ENCODE data around the gene FZR1.

Gene FZR1

GRCh38 chr19:3585301-3586126 lies 79.4 kb downstream of the FZR1 start, which contains the start of gene GIPC3:
TSS of gene GIPC3 (plus strand) at chr19:3585478. CDS start at chr19:3585598, 120 bp downstream.
- DNase-seq (ENCODE audit: low read depth) = no peak
- no peak within 1 kb of the TSS for H3K4me3 ChIP-seq (ENCODE audit: low read length)
- TF ChIP-seq, protein P1, sequence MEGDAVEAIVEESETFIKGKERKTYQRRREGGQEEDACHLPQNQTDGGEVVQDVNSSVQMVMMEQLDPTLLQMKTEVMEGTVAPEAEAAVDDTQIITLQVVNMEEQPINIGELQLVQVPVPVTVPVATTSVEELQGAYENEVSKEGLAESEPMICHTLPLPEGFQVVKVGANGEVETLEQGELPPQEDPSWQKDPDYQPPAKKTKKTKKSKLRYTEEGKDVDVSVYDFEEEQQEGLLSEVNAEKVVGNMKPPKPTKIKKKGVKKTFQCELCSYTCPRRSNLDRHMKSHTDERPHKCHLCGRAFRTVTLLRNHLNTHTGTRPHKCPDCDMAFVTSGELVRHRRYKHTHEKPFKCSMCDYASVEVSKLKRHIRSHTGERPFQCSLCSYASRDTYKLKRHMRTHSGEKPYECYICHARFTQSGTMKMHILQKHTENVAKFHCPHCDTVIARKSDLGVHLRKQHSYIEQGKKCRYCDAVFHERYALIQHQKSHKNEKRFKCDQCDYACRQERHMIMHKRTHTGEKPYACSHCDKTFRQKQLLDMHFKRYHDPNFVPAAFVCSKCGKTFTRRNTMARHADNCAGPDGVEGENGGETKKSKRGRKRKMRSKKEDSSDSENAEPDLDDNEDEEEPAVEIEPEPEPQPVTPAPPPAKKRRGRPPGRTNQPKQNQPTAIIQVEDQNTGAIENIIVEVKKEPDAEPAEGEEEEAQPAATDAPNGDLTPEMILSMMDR (conservative IDR thresholded peaks at IDR 0.05; ENCODE audit: low read length) = no peak

- no peak for DNase-seq (ENCODE audit: low read depth)
- H3K4me3 ChIP-seq (ENCODE audit: low read length) = no peak overlapping the region
- TF ChIP-seq, protein P1 (conservative IDR thresholded peaks at IDR 0.05; ENCODE audit: low read length) = peak; percentile 38
Observed at GRCh38 chr19:3586127-3586626, 80.1 kb downstream of the FZR1 start.

GRCh38 chr19:3586707-3587346 lies 80.7 kb downstream of the FZR1 start:
- DNase-seq (ENCODE audit: low read depth) = no peak
- no peak overlapping the region for H3K4me3 ChIP-seq (ENCODE audit: low read length)
- TF ChIP-seq, protein P1 (conservative IDR thresholded peaks at IDR 0.05; ENCODE audit: low read length) = no peak
